ENCODE data around the gene PTPRB. TPM values are rescaled to one million over a fixed set of nuclear protein-coding genes. Genes with fewer than 3 reads are reported as not detected.
A peak's percentile ranks its signal among the peaks of the same experiment; 100 is the strongest.

Gene PTPRB
- total RNA-seq, 1 donor from 2014 or later = 91.4 TPM

DNA sequence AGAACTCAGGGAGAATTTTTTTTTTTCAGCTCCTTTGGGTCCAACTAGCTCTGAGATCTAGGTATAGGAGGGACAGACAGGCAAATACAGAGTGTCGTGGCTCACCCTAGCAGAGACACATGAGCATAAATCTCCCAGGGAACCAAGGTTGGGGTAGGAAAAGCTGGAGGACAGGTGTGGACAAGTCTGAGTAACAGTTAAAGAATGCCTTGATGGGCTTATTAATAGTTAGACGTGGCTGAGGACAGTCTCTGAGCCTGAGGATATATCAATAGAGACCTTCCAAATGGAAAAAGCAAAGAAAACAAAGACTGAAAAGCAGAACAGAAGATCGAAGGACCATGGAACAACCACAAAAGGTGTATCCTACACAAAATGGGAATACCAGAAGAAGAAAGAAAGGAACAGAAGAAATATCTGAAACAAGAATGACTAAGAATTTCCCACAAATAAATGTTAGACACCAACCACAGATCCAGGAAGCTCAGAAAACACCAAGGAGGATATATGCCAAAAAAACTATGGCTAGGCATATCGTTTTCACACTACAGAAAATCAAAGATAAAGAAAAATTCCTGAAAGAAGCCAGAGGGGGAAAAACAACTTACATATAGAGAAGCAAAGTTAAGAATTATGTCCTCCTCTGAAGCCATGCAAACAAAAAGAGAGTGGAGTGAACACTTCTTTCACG, 80.9 kb downstream of the PTPRB start:
- Histone ChIP-seq H3K9me3 (no peaks in the 10 kb centered on the region), H3K27ac (no peak overlapping the region), H3K4me1 (no peaks in the 10 kb centered on the region), H3K36me3 (peaks cover 38% of the 10 kb centered on the region), H3K27me3 (ENCODE audit: low read depth) (no peaks in the 10 kb centered on the region), H3K4me3 (no peak overlapping the region)
- no peak for ATAC-seq
- DNase-seq = no peak
- intact Hi-C loops (cut with DNase I) = no loop called here
- no peak for TF ChIP-seq CTCF (IDR thresholded peaks at IDR 0.05)

DNA sequence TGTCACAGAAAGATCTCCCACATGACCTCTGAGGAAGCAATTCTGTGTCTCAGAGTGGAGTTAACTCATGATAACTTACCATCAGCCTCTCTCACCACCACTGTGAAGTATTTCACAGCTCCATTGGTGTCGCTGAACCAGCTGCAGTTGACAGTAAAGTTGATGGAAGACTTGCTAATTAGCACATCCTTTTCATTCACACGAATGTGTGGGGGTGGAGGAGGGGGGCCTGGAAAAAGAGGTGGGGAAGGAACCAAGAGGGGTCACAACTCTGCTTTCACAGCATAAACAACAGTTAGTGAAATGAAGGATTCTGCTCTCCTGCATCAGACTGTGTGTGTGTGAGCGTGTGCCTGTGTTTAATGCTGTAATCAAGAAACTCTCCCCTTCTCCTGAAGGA, 82.1 kb downstream of the PTPRB start:
- H3K36me3 ChIP-seq = peaks cover 26% of the 10 kb centered on the region
- intact Hi-C loops (cut with DNase I) = no loop called here
- no peaks in the 10 kb centered on the region for H3K4me1 ChIP-seq
- no peak for ATAC-seq
- TF ChIP-seq CTCF (IDR thresholded peaks at IDR 0.05) = no peak
- H3K9me3 ChIP-seq = no peaks in the 10 kb centered on the region
- DNase-seq = no peak
- no peaks in the 10 kb centered on the region for H3K27me3 ChIP-seq (ENCODE audit: low read depth)
- H3K4me3 ChIP-seq = no peak overlapping the region
- no peak overlapping the region for H3K27ac ChIP-seq

DNA sequence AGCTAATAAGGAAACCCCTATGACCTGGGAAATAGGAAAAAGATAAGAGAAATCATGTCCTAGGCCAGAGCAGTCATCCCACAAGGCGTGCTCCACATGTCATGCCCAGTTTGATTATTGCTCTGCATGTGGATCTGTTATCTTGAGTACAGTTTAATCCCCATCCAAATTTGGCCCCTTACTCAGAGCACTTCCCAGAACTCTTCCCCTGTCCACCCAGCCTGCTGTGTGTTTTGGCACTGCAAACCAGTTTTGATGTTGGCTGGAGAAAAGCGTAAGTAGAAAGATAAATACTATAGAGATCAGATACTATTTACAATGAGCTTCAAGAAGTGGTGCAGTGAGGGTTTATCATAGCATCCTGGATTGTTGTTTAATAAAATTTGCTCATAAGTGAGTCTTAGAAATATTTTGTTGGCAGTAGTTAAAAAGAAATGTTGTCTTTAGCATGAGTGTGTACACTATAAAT, 83.8 kb downstream of the PTPRB start:
- no peak for TF ChIP-seq CTCF (IDR thresholded peaks at IDR 0.05)
- Histone ChIP-seq H3K36me3 (peaks cover 13% of the 10 kb centered on the region), H3K4me3 (no peak overlapping the region), H3K27me3 (ENCODE audit: low read depth) (no peaks in the 10 kb centered on the region), H3K27ac (no peak overlapping the region), H3K9me3 (no peaks in the 10 kb centered on the region), H3K4me1 (no peaks in the 10 kb centered on the region)
- no peak for DNase-seq
- ATAC-seq = peak in 1 of 2 donors; percentile 33
- intact Hi-C loops (cut with DNase I) = no loop called here

- TF ChIP-seq CTCF (IDR thresholded peaks at IDR 0.05) = no peak
- intact Hi-C loops (cut with DNase I) = no loop called here
- H3K27me3 ChIP-seq (ENCODE audit: low read depth) = no peaks in the 10 kb centered on the region
- peaks cover 13% of the 10 kb centered on the region for H3K36me3 ChIP-seq
- no peak overlapping the region for H3K27ac ChIP-seq
- H3K4me1 ChIP-seq = no peaks in the 10 kb centered on the region
- no peaks in the 10 kb centered on the region for H3K9me3 ChIP-seq
- no peak overlapping the region for H3K4me3 ChIP-seq
- DNase-seq (no peak), ATAC-seq (no peak)
Measured at GRCh38 chr12:70551731-70552130, 85.5 kb downstream of the PTPRB start.

GRCh38 chr12:70550180-70550577, 87.0 kb downstream of the PTPRB start:
- Histone ChIP-seq H3K27ac (peak overlapping the region; percentile 33), H3K36me3 (peaks cover 13% of the 10 kb centered on the region), H3K4me3 (no peak overlapping the region), H3K27me3 (ENCODE audit: low read depth) (no peaks in the 10 kb centered on the region), H3K9me3 (no peaks in the 10 kb centered on the region), H3K4me1 (no peaks in the 10 kb centered on the region)
- ATAC-seq (no peak), DNase-seq (no peak)
- intact Hi-C loops (cut with DNase I) = no loop called here
- TF ChIP-seq CTCF (IDR thresholded peaks at IDR 0.05) = no peak
